Measurements from ENCODE around the gene TRIM54.

The TRIM54 gene

GRCh38 chr2:27281855-27282559 lies at the start of gene TRIM54:
TRIM54 (plus strand) TSS chr2:27282429; CDS start chr2:27282732, 303 bp downstream.
- H3K4me3 ChIP-seq (ENCODE audit: low read depth in 1 of 2, low read length in 1 of 2): no peak within 1 kb of the TSS
- no peak for TF ChIP-seq CTCF (IDR thresholded peaks at IDR 0.05)

GRCh38 chr2:27233341-27233740 lies 48.9 kb upstream of the TRIM54 start:
- no peak overlapping the region for H3K27ac ChIP-seq
- H3K36me3 ChIP-seq: peaks cover 91% of the 10 kb centered on the region
- H3K9me3 ChIP-seq: no peaks in the 10 kb centered on the region
- TF ChIP-seq CTCF (IDR thresholded peaks at IDR 0.05): no peak
- H3K4me3 ChIP-seq (ENCODE audit: low read depth in 1 of 2, low read length in 1 of 2): no peak overlapping the region
- H3K27me3 ChIP-seq: no peaks in the 10 kb centered on the region
- H3K4me1 ChIP-seq (ENCODE audit: control insufficient read depth in 1 of 2, insufficient read depth in 1 of 2, low read depth in 1 of 2, low read length in 1 of 2): no peaks in the 10 kb centered on the region

More at GRCh38 chr2:27281855-27282559, at the start of gene TRIM54:
- H3K27me3 ChIP-seq: peaks cover 27% of the 10 kb centered on the region
- no peaks in the 10 kb centered on the region for H3K4me1 ChIP-seq (ENCODE audit: control insufficient read depth in 1 of 2, insufficient read depth in 1 of 2, low read depth in 1 of 2, low read length in 1 of 2)
- no peak within 1 kb of the TSS for H3K27ac ChIP-seq
- no peaks in the 10 kb centered on the region for H3K9me3 ChIP-seq
- H3K36me3 ChIP-seq: no peaks in the 10 kb centered on the region

- Histone ChIP-seq H3K4me1 (ENCODE audit: control insufficient read depth in 1 of 2, insufficient read depth in 1 of 2, low read depth in 1 of 2, low read length in 1 of 2) (no peaks in the 10 kb centered on the region), H3K4me3 (ENCODE audit: low read depth in 1 of 2, low read length in 1 of 2) (no peak overlapping the region), H3K27me3 (no peaks in the 10 kb centered on the region), H3K9me3 (no peaks in the 10 kb centered on the region), H3K27ac (no peak overlapping the region), H3K36me3 (peaks cover 98% of the 10 kb centered on the region)
- TF ChIP-seq CTCF (IDR thresholded peaks at IDR 0.05): no peak
Measured at GRCh38 chr2:27236136-27236535, 46.1 kb upstream of the TRIM54 start.

GRCh38 chr2:27236626-27237025 lies 45.6 kb upstream of the TRIM54 start:
- no peaks in the 10 kb centered on the region for H3K9me3 ChIP-seq
- H3K36me3 ChIP-seq: peaks cover 98% of the 10 kb centered on the region
- no peak overlapping the region for H3K4me3 ChIP-seq (ENCODE audit: low read depth in 1 of 2, low read length in 1 of 2)
- H3K27me3 ChIP-seq: no peaks in the 10 kb centered on the region
- H3K27ac ChIP-seq: no peak overlapping the region
- no peaks in the 10 kb centered on the region for H3K4me1 ChIP-seq (ENCODE audit: control insufficient read depth in 1 of 2, insufficient read depth in 1 of 2, low read depth in 1 of 2, low read length in 1 of 2)
- no peak for TF ChIP-seq CTCF (IDR thresholded peaks at IDR 0.05)

- H3K9me3 ChIP-seq: no peaks in the 10 kb centered on the region
- no peak for TF ChIP-seq CTCF (IDR thresholded peaks at IDR 0.05)
- no peak overlapping the region for H3K4me3 ChIP-seq (ENCODE audit: low read depth in 1 of 2, low read length in 1 of 2)
- H3K36me3 ChIP-seq: peaks cover 98% of the 10 kb centered on the region
- no peak overlapping the region for H3K27ac ChIP-seq
- H3K4me1 ChIP-seq (ENCODE audit: control insufficient read depth in 1 of 2, insufficient read depth in 1 of 2, low read depth in 1 of 2, low read length in 1 of 2): no peaks in the 10 kb centered on the region
- H3K27me3 ChIP-seq: no peaks in the 10 kb centered on the region
Measured at GRCh38 chr2:27237341-27237945, 44.8 kb upstream of the TRIM54 start.
